ENCODE measurements around the gene SCAF11.

The SCAF11 gene

GRCh38 chr12:45907955-45908354 is 82.4 kb downstream of the SCAF11 start:
- Histone ChIP-seq H3K9ac (ENCODE audit: insufficient read length, low read depth) (no peak overlapping the region), H3K27me3 (ENCODE audit: insufficient read depth, insufficient read length) (no peaks in the 10 kb centered on the region), H3K4me1 (ENCODE audit: insufficient read depth, insufficient read length) (no peaks in the 10 kb centered on the region), H3K4me3 (ENCODE audit: insufficient read length, low read depth) (no peak overlapping the region), H3K36me3 (ENCODE audit: insufficient read depth, insufficient read length, low read length) (peaks cover 2% of the 10 kb centered on the region), H3K9me3 (ENCODE audit: insufficient read depth, low read length) (no peaks in the 10 kb centered on the region)
- no peak for DNase-seq (ENCODE audit: low read depth, low spot score)
- TF ChIP-seq ZNF274 (IDR thresholded peaks at IDR 0.05; ENCODE audit: low read depth, low read length) (no peak), YY1 (IDR thresholded peaks at IDR 0.05; ENCODE audit: insufficient read depth, insufficient read length) (no peak), SUZ12 (IDR thresholded peaks at IDR 0.05; ENCODE audit: extremely low read depth, insufficient read depth, insufficient read length) (no peak)

- peaks cover 43% of the 10 kb centered on the region for H3K36me3 ChIP-seq (ENCODE audit: insufficient read depth, insufficient read length, low read length)
- no peaks in the 10 kb centered on the region for H3K9me3 ChIP-seq (ENCODE audit: insufficient read depth, low read length)
- H3K4me1 ChIP-seq (ENCODE audit: insufficient read depth, insufficient read length): no peaks in the 10 kb centered on the region
- no peak for TF ChIP-seq YY1 (IDR thresholded peaks at IDR 0.05; ENCODE audit: insufficient read depth, insufficient read length)
- no peak for TF ChIP-seq SUZ12 (IDR thresholded peaks at IDR 0.05; ENCODE audit: extremely low read depth, insufficient read depth, insufficient read length)
- no peak for TF ChIP-seq ZNF274 (IDR thresholded peaks at IDR 0.05; ENCODE audit: low read depth, low read length)
- H3K27me3 ChIP-seq (ENCODE audit: insufficient read depth, insufficient read length): no peaks in the 10 kb centered on the region
- no peak overlapping the region for H3K4me3 ChIP-seq (ENCODE audit: insufficient read length, low read depth)
- no peak for DNase-seq (ENCODE audit: low read depth, low spot score)
- no peak overlapping the region for H3K9ac ChIP-seq (ENCODE audit: insufficient read length, low read depth)
These were observed 92.3 kb downstream of the SCAF11 start for GRCh38 chr12:45898094-45898493.

GRCh38 chr12:45895961-45896360 is 94.4 kb downstream of the SCAF11 start:
- H3K27me3 ChIP-seq (ENCODE audit: insufficient read depth, insufficient read length): no peaks in the 10 kb centered on the region
- H3K36me3 ChIP-seq (ENCODE audit: insufficient read depth, insufficient read length, low read length): peaks cover 55% of the 10 kb centered on the region
- no peaks in the 10 kb centered on the region for H3K9me3 ChIP-seq (ENCODE audit: insufficient read depth, low read length)
- no peak overlapping the region for H3K9ac ChIP-seq (ENCODE audit: insufficient read length, low read depth)
- no peak for DNase-seq (ENCODE audit: low read depth, low spot score)
- H3K4me3 ChIP-seq (ENCODE audit: insufficient read length, low read depth): no peak overlapping the region
- no peaks in the 10 kb centered on the region for H3K4me1 ChIP-seq (ENCODE audit: insufficient read depth, insufficient read length)
- TF ChIP-seq SUZ12 (IDR thresholded peaks at IDR 0.05; ENCODE audit: extremely low read depth, insufficient read depth, insufficient read length): no peak
- TF ChIP-seq ZNF274 (IDR thresholded peaks at IDR 0.05; ENCODE audit: low read depth, low read length): no peak
- no peak for TF ChIP-seq YY1 (IDR thresholded peaks at IDR 0.05; ENCODE audit: insufficient read depth, insufficient read length)

- Histone ChIP-seq H3K9me3 (ENCODE audit: insufficient read depth, low read length) (no peaks in the 10 kb centered on the region), H3K4me3 (ENCODE audit: insufficient read length, low read depth) (no peak overlapping the region), H3K9ac (ENCODE audit: insufficient read length, low read depth) (no peak overlapping the region), H3K27me3 (ENCODE audit: insufficient read depth, insufficient read length) (no peaks in the 10 kb centered on the region), H3K4me1 (ENCODE audit: insufficient read depth, insufficient read length) (no peaks in the 10 kb centered on the region), H3K36me3 (ENCODE audit: insufficient read depth, insufficient read length, low read length) (peaks cover 55% of the 10 kb centered on the region)
- peak; percentile 40 for DNase-seq (ENCODE audit: low read depth, low spot score)
- TF ChIP-seq SUZ12 (IDR thresholded peaks at IDR 0.05; ENCODE audit: extremely low read depth, insufficient read depth, insufficient read length) (no peak), YY1 (IDR thresholded peaks at IDR 0.05; ENCODE audit: insufficient read depth, insufficient read length) (no peak), ZNF274 (IDR thresholded peaks at IDR 0.05; ENCODE audit: low read depth, low read length) (no peak)
These were observed 97.1 kb downstream of the SCAF11 start for GRCh38 chr12:45893240-45893639.

- H3K4me3 ChIP-seq (ENCODE audit: insufficient read length, low read depth): no peak overlapping the region
- H3K9ac ChIP-seq (ENCODE audit: insufficient read length, low read depth): no peak overlapping the region
- no peaks in the 10 kb centered on the region for H3K27me3 ChIP-seq (ENCODE audit: insufficient read depth, insufficient read length)
- peaks cover 49% of the 10 kb centered on the region for H3K36me3 ChIP-seq (ENCODE audit: insufficient read depth, insufficient read length, low read length)
- DNase-seq (ENCODE audit: low read depth, low spot score): no peak
- H3K4me1 ChIP-seq (ENCODE audit: insufficient read depth, insufficient read length): no peaks in the 10 kb centered on the region
- peaks cover 15% of the 10 kb centered on the region for H3K9me3 ChIP-seq (ENCODE audit: insufficient read depth, low read length)
- no peak for TF ChIP-seq YY1 (IDR thresholded peaks at IDR 0.05; ENCODE audit: insufficient read depth, insufficient read length)
- no peak for TF ChIP-seq SUZ12 (IDR thresholded peaks at IDR 0.05; ENCODE audit: extremely low read depth, insufficient read depth, insufficient read length)
- no peak for TF ChIP-seq ZNF274 (IDR thresholded peaks at IDR 0.05; ENCODE audit: low read depth, low read length)
These were observed 100.1 kb downstream of the SCAF11 start for GRCh38 chr12:45890276-45890675.

- TF ChIP-seq ZNF274 (IDR thresholded peaks at IDR 0.05; ENCODE audit: low read depth, low read length) (no peak), SUZ12 (IDR thresholded peaks at IDR 0.05; ENCODE audit: extremely low read depth, insufficient read depth, insufficient read length) (no peak), YY1 (IDR thresholded peaks at IDR 0.05; ENCODE audit: insufficient read depth, insufficient read length) (no peak)
- Histone ChIP-seq H3K4me3 (ENCODE audit: insufficient read length, low read depth) (no peak overlapping the region), H3K9me3 (ENCODE audit: insufficient read depth, low read length) (peaks cover 24% of the 10 kb centered on the region), H3K36me3 (ENCODE audit: insufficient read depth, insufficient read length, low read length) (peaks cover 24% of the 10 kb centered on the region), H3K4me1 (ENCODE audit: insufficient read depth, insufficient read length) (no peaks in the 10 kb centered on the region), H3K9ac (ENCODE audit: insufficient read length, low read depth) (no peak overlapping the region), H3K27me3 (ENCODE audit: insufficient read depth, insufficient read length) (no peaks in the 10 kb centered on the region)
- DNase-seq (ENCODE audit: low read depth, low spot score): no peak
These were observed 102.8 kb downstream of the SCAF11 start for GRCh38 chr12:45887544-45887943.

- no peak overlapping the region for H3K4me3 ChIP-seq (ENCODE audit: insufficient read length, low read depth)
- peaks cover 24% of the 10 kb centered on the region for H3K9me3 ChIP-seq (ENCODE audit: insufficient read depth, low read length)
- TF ChIP-seq YY1 (IDR thresholded peaks at IDR 0.05; ENCODE audit: insufficient read depth, insufficient read length) (no peak), SUZ12 (IDR thresholded peaks at IDR 0.05; ENCODE audit: extremely low read depth, insufficient read depth, insufficient read length) (no peak), ZNF274 (IDR thresholded peaks at IDR 0.05; ENCODE audit: low read depth, low read length) (no peak)
- H3K36me3 ChIP-seq (ENCODE audit: insufficient read depth, insufficient read length, low read length): peaks cover 16% of the 10 kb centered on the region
- H3K4me1 ChIP-seq (ENCODE audit: insufficient read depth, insufficient read length): no peaks in the 10 kb centered on the region
- no peak for DNase-seq (ENCODE audit: low read depth, low spot score)
- no peaks in the 10 kb centered on the region for H3K27me3 ChIP-seq (ENCODE audit: insufficient read depth, insufficient read length)
- H3K9ac ChIP-seq (ENCODE audit: insufficient read length, low read depth): no peak overlapping the region
These were observed 103.7 kb downstream of the SCAF11 start for GRCh38 chr12:45886685-45887084.
